ENCODE results near the gene BTG4. TPM values are rescaled to one million over a fixed set of nuclear protein-coding genes. Genes with fewer than 3 reads are reported as not detected.

The BTG4 gene
- total and polyA plus RNA-seq, 2 experiments from 2014 or later = not detected

DNA sequence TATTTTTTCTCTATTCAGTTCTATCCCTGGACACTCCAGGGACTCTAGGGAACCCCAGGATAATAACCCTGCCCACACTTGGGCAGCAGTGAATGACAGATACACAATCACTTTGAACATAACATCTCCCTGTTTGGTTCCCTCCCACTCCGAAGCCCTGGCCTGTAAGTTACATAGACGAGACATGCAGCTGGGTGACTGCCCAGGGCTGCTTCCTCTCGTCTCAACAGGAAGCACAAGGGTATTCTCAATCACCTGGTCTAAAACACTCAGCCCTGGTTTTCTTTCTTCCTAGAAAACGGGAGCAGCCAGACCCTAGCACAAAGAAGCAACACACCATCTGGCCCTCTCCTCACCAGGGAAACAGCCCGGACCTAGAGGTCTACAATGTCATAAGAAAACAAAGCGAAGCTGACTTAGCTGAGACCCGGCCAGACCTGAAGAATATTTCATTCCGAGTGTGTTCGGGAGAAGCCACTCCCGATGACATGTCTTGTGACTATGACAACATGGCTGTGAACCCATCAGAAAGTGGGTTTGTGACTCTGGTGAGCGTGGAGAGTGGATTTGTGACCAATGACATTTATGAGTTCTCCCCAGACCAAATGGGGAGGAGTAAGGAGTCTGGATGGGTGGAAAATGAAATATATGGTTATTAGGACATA lies 47.7 kb upstream of the BTG4 start:
- Histone ChIP-seq H3K27ac (no peak overlapping the region), H2AFZ (no peak overlapping the region), H3K4me3 (no peak overlapping the region), H4K20me1 (ENCODE audit: insufficient read depth, poor library complexity, severe bottlenecking) (no peaks in the 10 kb centered on the region), H3K36me3 (replicated peaks; ENCODE audit: insufficient read depth, low read depth) (no peaks in the 10 kb centered on the region), H3K4me1 (ENCODE audit: insufficient read depth) (no peaks in the 10 kb centered on the region), H3K79me2 (no peaks in the 10 kb centered on the region), H3K9me2 (replicated peaks; ENCODE audit: insufficient read depth) (no peaks in the 10 kb centered on the region), H3K27me3 (no peaks in the 10 kb centered on the region), H3K4me2 (no peak overlapping the region), H3K9me3 (ENCODE audit: low read depth) (no peaks in the 10 kb centered on the region)
- TF ChIP-seq, protein P1, sequence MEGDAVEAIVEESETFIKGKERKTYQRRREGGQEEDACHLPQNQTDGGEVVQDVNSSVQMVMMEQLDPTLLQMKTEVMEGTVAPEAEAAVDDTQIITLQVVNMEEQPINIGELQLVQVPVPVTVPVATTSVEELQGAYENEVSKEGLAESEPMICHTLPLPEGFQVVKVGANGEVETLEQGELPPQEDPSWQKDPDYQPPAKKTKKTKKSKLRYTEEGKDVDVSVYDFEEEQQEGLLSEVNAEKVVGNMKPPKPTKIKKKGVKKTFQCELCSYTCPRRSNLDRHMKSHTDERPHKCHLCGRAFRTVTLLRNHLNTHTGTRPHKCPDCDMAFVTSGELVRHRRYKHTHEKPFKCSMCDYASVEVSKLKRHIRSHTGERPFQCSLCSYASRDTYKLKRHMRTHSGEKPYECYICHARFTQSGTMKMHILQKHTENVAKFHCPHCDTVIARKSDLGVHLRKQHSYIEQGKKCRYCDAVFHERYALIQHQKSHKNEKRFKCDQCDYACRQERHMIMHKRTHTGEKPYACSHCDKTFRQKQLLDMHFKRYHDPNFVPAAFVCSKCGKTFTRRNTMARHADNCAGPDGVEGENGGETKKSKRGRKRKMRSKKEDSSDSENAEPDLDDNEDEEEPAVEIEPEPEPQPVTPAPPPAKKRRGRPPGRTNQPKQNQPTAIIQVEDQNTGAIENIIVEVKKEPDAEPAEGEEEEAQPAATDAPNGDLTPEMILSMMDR (IDR thresholded peaks at IDR 0.05; ENCODE audit: poor library complexity) = no peak
- TF ChIP-seq EZH2 (IDR thresholded peaks at IDR 0.05; ENCODE audit: borderline replicate concordance) = no peak
- no peak for TF ChIP-seq EZH2phosphoT487 (IDR thresholded peaks at IDR 0.05; ENCODE audit: low read depth, severe bottlenecking, unreplicated experiment)
- DNase-seq (ENCODE audit: low spot score) = no peak
- WGBS (ENCODE audit: low lambda C conversion rate, missing lambda C conversion rate) = 95% methylated on average over 11 of the region's 11 CpGs

DNA sequence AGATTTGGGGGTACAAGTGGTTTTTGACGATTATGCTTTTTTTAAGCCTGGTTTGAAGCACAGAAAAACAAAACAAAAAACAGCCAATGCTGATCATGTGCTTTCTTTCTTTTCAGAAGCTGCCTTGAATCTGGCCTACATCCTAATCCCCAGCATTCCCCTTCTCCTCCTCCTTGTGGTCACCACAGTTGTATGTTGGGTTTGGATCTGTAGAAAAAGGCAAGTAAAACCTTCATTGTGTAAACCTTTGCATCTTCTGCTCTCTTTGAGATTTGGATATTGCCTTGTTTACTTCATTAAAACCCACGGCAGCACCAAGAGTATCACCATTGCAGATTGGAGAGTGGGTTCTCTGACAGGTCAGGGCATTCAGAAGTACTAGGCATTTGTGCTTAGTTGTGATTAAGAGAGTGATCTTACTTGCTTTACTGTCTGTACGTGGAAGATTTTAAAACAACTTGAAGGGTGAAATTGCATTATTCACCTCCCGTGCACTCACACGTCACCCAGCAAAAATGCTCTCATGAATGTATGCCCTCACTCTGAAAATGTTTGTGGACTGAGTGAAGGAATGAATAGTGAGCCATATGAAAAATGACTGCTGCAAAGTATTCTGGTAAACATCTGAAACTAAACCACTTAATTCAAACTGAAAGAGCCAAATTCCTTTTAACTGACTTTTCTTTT lies 45.4 kb upstream of the BTG4 start:
- no peaks in the 10 kb centered on the region for H3K9me2 ChIP-seq (replicated peaks; ENCODE audit: insufficient read depth)
- TF ChIP-seq, protein P1 (IDR thresholded peaks at IDR 0.05; ENCODE audit: poor library complexity) = no peak
- H3K4me2 ChIP-seq = no peak overlapping the region
- no peaks in the 10 kb centered on the region for H3K79me2 ChIP-seq
- no peaks in the 10 kb centered on the region for H3K27me3 ChIP-seq
- no peak overlapping the region for H2AFZ ChIP-seq
- peak; percentile 45 for DNase-seq (ENCODE audit: low spot score)
- peak overlapping the region; percentile 61 for H3K27ac ChIP-seq
- no peaks in the 10 kb centered on the region for H4K20me1 ChIP-seq (ENCODE audit: insufficient read depth, poor library complexity, severe bottlenecking)
- no peaks in the 10 kb centered on the region for H3K9me3 ChIP-seq (ENCODE audit: low read depth)
- no peaks in the 10 kb centered on the region for H3K4me1 ChIP-seq (ENCODE audit: insufficient read depth)
- H3K36me3 ChIP-seq (replicated peaks; ENCODE audit: insufficient read depth, low read depth) = no peaks in the 10 kb centered on the region
- no peak overlapping the region for H3K4me3 ChIP-seq
- 71% methylated on average over 5 of the region's 5 CpGs for WGBS (ENCODE audit: low lambda C conversion rate, missing lambda C conversion rate)

DNA sequence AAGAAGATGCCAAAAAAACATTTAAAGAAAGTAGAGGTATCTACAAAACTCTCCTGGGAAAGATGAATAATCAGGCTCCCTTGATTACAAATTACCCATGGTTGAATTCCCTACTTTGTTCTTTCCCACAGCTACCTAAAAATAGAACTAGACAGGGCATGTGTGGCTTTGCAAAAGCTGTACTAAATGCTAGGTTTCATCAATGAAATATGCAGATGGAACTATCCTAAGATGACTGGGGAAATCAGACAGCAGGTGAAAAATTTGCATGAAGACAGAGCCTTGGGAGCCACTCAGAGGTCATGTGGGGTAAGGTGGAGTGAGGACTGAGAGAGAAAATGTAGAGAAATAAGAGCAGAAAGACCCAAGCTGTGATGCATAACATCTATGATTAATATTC lies 43.1 kb upstream of the BTG4 start:
- no peaks in the 10 kb centered on the region for H3K27me3 ChIP-seq
- H3K79me2 ChIP-seq = no peaks in the 10 kb centered on the region
- H3K4me1 ChIP-seq (ENCODE audit: insufficient read depth) = no peaks in the 10 kb centered on the region
- H3K9me3 ChIP-seq (ENCODE audit: low read depth) = no peaks in the 10 kb centered on the region
- no peak overlapping the region for H2AFZ ChIP-seq
- H3K4me3 ChIP-seq = no peak overlapping the region
- TF ChIP-seq, protein P1 (IDR thresholded peaks at IDR 0.05; ENCODE audit: poor library complexity) = no peak
- no peak for TF ChIP-seq EZH2 (IDR thresholded peaks at IDR 0.05; ENCODE audit: borderline replicate concordance)
- TF ChIP-seq EZH2phosphoT487 (IDR thresholded peaks at IDR 0.05; ENCODE audit: low read depth, severe bottlenecking, unreplicated experiment) = no peak
- H3K27ac ChIP-seq = no peak overlapping the region
- no peaks in the 10 kb centered on the region for H3K36me3 ChIP-seq (replicated peaks; ENCODE audit: insufficient read depth, low read depth)
- H3K4me2 ChIP-seq = no peak overlapping the region
- no peaks in the 10 kb centered on the region for H3K9me2 ChIP-seq (replicated peaks; ENCODE audit: insufficient read depth)
- no peak for DNase-seq (ENCODE audit: low spot score)
- H4K20me1 ChIP-seq (ENCODE audit: insufficient read depth, poor library complexity, severe bottlenecking) = no peaks in the 10 kb centered on the region
